Measurements from ENCODE around the gene MS4A13.
"Not testable (repeated sequence)": the region's sequence is repeated elsewhere in the genome, so short reads cannot be mapped to it uniquely, and the experiment has no call there.

MS4A13 gene

DNA sequence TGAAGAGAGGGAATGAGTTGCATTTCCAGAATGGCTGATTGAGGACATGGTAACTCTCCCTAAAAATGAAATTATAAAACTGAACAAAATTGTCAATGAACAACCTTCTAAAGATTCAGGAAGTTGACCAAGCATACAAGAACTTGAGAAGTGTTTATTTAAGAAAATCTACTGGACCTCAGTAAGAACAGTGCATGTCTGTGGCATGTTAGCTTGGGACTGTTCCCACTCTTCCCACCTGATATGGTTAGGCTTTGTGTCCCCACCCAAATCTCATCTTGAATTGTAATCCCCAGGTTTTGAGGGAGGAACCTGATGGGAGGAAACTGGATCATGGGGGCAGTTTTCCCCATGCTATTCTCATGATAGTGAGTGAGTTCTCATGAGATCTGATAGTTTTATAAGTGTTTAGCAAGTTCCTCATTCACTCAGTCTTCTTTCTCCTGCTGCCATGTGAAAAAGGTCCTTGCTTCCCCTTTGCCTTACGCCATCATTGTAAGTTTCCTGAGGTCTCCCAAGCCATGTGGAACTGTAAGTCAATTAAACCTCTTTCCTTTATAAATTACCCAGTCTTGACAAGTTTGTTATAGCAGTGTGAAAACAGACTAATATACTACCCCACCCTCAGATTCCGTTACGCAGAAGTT, 15.4 kb downstream of the MS4A13 start:
- DNase-seq (ENCODE audit: low read depth, low spot score) = no peak

DNA sequence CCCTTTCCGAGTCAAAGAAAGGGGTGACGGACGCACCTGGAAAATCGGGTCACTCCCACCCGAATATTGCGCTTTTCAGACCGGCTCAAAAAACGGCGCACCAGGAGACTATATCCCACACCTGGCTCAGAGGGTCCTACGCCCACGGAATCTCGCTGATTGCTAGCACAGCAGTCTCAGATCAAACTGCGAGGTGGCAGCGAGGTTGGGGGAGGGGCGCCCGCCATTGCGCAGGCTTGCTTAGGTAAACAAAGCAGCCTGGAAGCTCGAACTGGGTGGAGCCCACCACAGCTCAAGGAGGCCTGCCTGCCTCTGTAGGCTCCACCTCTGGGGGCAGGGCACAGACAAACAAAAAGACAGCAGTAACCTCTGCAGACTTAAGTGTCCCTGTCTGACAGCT, 17.2 kb downstream of the MS4A13 start:
- not testable (repeated sequence) for DNase-seq (ENCODE audit: low read depth, low spot score)

DNA sequence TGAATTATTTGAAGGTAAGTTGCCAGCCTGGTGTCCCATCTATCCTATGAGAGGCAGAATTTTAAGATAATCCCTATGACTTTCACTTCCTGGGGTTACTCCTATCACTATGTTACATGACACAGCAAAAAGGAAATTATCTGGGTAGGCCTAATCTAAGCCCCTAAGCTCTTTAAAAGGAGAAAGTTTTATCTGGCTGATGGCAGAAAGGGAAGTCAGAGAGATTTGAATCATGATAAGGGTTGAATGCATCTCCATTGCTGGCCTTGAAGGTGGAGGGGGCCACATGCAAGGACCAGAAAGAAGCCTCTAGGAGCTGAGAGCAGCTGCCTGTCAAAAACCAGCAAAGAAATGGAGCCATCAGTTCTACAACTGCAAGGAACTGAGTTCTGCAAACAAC, 23.4 kb downstream of the MS4A13 start:
- DNase-seq (ENCODE audit: low read depth, low spot score) = not testable (repeated sequence)

DNA sequence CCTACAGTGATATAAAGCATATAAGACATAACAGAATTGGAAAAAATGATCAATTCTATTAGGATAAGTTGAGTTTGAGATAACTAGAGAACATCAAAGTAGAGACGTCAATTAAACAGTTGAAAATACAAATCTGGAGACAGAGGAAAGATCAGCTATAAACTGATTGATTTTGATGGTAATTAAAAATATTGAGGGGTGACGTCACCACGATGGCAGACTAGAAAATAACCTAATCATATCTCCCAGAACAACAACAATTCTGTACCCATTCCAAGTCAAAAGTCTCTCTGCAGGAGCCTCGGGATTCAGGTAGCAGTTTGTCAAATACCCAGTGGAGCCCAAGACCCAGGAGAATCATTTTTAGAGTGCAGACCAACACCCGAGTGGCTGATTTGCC, 28.9 kb downstream of the MS4A13 start:
- DNase-seq (ENCODE audit: low read depth, low spot score) = no peak

DNA sequence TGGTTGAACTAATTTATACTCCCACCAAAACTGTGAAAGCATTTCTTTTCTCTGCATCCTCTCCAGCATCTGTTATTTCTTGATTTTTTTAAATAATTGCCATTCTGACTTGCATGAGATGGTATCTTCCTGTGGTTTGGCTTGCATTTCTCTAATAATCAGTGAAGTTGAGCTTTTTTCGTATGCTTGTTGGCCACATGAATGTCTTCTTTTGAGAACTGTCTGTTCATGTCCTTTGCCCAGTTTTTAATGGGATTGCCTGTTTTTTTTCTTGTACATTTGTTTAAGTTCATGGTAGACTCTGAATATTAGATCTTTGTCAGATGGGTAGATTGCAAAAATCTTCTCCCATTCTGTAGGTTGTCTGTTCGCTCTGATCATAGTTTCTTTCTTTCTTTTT, 46.1 kb downstream of the MS4A13 start:
- DNase-seq (ENCODE audit: low read depth, low spot score) = no peak

DNA sequence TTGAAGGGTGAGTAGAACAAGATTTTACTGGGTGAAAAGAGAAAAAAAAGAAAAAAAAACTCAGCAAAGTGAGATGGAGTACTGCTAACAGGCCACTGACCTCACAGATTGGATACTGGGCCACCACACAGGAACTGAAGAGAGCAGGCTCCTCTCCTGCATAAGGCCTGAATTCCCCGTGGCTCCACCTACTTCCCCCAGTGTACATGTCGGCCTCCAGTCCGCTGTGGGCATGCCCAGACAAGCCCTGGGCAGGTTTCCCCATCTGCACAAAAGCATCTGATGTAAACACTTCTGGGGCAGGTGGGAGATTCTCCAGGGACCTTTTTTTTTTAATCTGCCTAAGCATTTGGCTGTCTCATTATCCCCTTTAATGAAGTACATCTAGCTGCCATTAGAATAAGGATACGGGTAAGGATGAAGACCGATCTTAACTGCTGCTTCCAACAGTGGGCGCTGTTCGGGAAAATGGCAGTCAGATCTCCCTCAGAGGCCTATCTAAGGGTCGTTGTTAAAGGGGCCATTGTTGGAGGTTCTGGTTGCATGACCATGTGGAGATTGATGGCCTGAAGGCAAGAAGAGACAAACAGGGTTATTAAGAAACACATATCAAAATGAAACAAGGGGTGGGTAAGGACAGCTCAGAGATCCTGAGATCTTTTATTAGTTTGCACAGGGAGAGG, 48.5 kb downstream of the MS4A13 start:
- no peak for DNase-seq (ENCODE audit: low read depth, low spot score)

DNA sequence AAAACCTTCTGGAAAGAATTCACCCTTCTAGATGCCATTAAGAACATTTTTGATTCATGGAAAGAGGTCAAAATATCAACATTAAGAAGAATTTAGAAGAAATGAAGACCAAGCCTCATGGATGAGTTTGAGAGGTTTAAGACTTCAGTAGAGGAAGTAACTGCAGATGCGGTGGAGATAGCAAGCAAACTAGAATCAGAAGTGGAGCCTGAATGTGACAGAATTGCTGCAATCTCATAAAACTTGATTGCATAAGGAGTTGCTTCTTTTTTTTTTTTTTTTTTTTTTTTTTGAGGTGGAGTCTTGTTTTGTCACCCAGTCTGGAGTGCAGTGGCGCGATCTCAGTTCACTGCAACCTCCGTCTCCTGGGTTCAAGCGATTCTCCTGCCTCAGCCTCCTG, 51.6 kb downstream of the MS4A13 start:
- DNase-seq (ENCODE audit: low read depth, low spot score) = no peak

DNA sequence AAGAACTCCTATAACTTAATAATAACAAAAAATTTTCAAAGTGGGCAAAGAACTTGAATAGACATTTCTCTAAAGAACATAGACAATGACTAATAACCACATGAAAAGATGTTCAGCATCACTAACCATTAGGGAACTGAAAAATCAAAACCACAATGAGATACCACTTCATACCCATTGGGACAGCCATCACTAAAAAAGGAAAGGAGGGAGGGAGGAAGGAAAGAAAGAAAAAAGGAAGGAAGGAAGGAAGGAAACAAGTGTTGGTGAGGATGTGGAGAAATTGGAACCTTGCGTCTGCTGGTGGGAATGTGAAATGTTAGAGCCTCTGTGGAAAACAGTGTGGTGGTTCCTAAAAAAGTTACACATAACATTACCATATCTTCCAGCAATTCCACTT, 55.8 kb downstream of the MS4A13 start:
- no peak for DNase-seq (ENCODE audit: low read depth, low spot score)

DNA sequence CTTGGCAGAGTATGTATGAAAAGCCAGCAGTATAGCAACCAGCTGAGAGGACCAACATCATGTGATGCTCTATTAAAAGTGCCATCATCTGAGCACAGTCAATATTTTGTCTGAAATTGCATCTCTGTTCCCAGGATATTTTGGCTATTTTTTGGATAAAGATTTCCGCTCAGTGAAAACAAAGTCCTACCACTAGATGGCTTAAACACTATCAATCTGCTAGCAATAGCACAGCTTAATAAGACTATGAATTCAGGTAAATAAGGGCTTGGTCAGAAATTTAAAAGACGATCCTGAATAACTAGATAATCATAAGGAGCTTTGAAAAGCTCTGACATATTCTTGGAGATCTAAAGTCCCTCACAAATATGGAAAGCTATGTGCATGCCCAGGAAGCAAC, 74.4 kb downstream of the MS4A13 start:
- no peak for DNase-seq (ENCODE audit: low read depth, low spot score)

All from brain pericyte (primary cell).